ACHN (cell line): ENCODE results near the gene BTF3.
"Not testable (repeated sequence)": the region's sequence is repeated elsewhere in the genome, so short reads cannot be mapped to it uniquely, and the experiment has no call there.

ENCODE experiments used
- DNase-seq: peaks from one replicate; pipeline ENCODE4 v3.0.0-alpha.2; 2015
- in situ Hi-C: cut with HindIII; loops from 2 replicates; pipeline ENCODE4 v1.10.0; 2017; ENCODE audit warnings: low sequenced_read_pairs, low pct_ligation_motif_present, low pct_unique_long_range_greater_than_20kb

BTF3 gene

GRCh38 chr5:73483676-73484075 is 14.6 kb upstream of the BTF3 start:
- in situ Hi-C loops, result no loop called here
- DNase-seq, result no peak

- no peak for DNase-seq
- in situ Hi-C loops, result no loop called here
These were observed 13.7 kb upstream of the BTF3 start for GRCh38 chr5:73484511-73484910.

- in situ Hi-C loops, result no loop called here
- DNase-seq, result no peak
These were observed 12.5 kb upstream of the BTF3 start for GRCh38 chr5:73485715-73486114.

GRCh38 chr5:73486119-73486899 is 11.9 kb upstream of the BTF3 start:
- DNase-seq, result no peak
- in situ Hi-C loops, result no loop called here

- in situ Hi-C loops, DNase-seq: not testable (repeated sequence)
These were observed 11.0 kb upstream of the BTF3 start for GRCh38 chr5:73487257-73487656.

- in situ Hi-C loops, result no loop called here
- no peak for DNase-seq
These were observed 10.4 kb upstream of the BTF3 start for GRCh38 chr5:73487815-73488214.

- in situ Hi-C loops, result no loop called here
- no peak for DNase-seq
These were observed 9.4 kb upstream of the BTF3 start for GRCh38 chr5:73488806-73489205.

GRCh38 chr5:73490088-73490487 is 8.2 kb upstream of the BTF3 start:
- in situ Hi-C loops, result no loop called here
- DNase-seq, result no peak

GRCh38 chr5:73491155-73491554 is 7.1 kb upstream of the BTF3 start:
- no peak for DNase-seq
- in situ Hi-C loops, result no loop called here

GRCh38 chr5:73493421-73493820 is 4.8 kb upstream of the BTF3 start:
- no peak for DNase-seq
- in situ Hi-C loops, result no loop called here

- DNase-seq, result no peak
- in situ Hi-C loops, result no loop called here
These were observed 3.5 kb upstream of the BTF3 start for GRCh38 chr5:73494721-73495120.

- DNase-seq, result no peak
- in situ Hi-C loops, result no loop called here
These were observed 2.4 kb upstream of the BTF3 start for GRCh38 chr5:73495772-73496335.

GRCh38 chr5:73496984-73497457 is 1.2 kb upstream of the BTF3 start:
- in situ Hi-C loops, result no loop called here
- peak; percentile 80 for DNase-seq

- in situ Hi-C loops, result no loop called here
- no peak for DNase-seq
These were observed 665 bp upstream of the BTF3 start for GRCh38 chr5:73497497-73498056.

GRCh38 chr5:73499187-73499586 is 945 bp downstream of the BTF3 start:
- in situ Hi-C loops, result no loop called here
- DNase-seq, result no peak

GRCh38 chr5:73499756-73500155 is 1.5 kb downstream of the BTF3 start:
- in situ Hi-C loops, result no loop called here
- DNase-seq, result no peak

GRCh38 chr5:73501406-73501805 is 3.2 kb downstream of the BTF3 start:
- in situ Hi-C loops, result no loop called here
- no peak for DNase-seq

- in situ Hi-C loops, result no loop called here
- no peak for DNase-seq
These were observed 8.3 kb downstream of the BTF3 start for GRCh38 chr5:73506459-73506955.

GRCh38 chr5:73507062-73507461 is 8.8 kb downstream of the BTF3 start:
- DNase-seq, result no peak
- in situ Hi-C loops, result no loop called here

GRCh38 chr5:73508521-73508920 is 10.3 kb downstream of the BTF3 start:
- DNase-seq, in situ Hi-C loops: not testable (repeated sequence)
